ENCODE data around the gene PTPRT. TPM values are rescaled to one million over a fixed set of nuclear protein-coding genes. Genes with fewer than 3 reads are reported as not detected.

The PTPRT gene
- total RNA-seq, 1 experiment from 2014 or later: not detected

DNA sequence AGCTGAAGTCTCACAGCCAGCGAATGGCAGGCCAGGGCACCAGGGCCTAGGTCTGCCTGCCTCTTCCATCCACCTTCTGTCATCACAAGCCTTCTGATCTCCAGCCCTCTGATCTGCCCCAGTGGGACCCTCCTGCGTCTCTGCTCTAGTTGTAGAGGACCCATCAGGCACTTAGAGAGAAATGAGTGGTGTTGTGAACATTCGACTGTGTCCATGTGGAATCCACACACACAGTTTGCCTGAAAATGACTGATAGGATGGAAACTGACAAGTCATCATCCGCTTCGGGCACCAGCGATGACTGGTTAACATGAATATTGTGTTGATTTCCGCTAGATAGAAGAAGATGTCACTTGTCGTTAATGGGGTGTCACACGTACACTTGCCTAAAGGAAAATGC, 221.0 kb downstream of the PTPRT start:
- Histone ChIP-seq H3K36me3 (ENCODE audit: control insufficient read depth, insufficient read depth, low read length) (no peaks in the 10 kb centered on the region; the same call in 1 of the 2 replicates), H3K4me1 (ENCODE audit: control insufficient read depth, insufficient read depth, low read length) (no peaks in the 10 kb centered on the region), H3K27me3 (ENCODE audit: control insufficient read depth, insufficient read depth, low read length) (peaks cover 2% of the 10 kb centered on the region; the same call in 1 of the 2 replicates), H3K4me3 (ENCODE audit: low read depth in 2 of 2, low read length in 2 of 2) (no peak overlapping the region), H3K9me3 (ENCODE audit: control insufficient read depth, insufficient read depth, low read depth, low read length) (no peaks in the 10 kb centered on the region), H3K27ac (ENCODE audit: low read length) (no peak overlapping the region)
- POLR2A ChIA-PET: no interaction called here
- BruUV-seq (replicated peaks): no TSS peak
- CTCF ChIA-PET: no interaction called here
- no peak for ATAC-seq
- in situ Hi-C loops (cut with HindIII; ENCODE audit: low pct_unique_long_range_greater_than_20kb, low sequenced_read_pairs): no loop called here
- no peak for DNase-seq (ENCODE audit: low read depth, low spot score)
- TF ChIP-seq, protein P1, sequence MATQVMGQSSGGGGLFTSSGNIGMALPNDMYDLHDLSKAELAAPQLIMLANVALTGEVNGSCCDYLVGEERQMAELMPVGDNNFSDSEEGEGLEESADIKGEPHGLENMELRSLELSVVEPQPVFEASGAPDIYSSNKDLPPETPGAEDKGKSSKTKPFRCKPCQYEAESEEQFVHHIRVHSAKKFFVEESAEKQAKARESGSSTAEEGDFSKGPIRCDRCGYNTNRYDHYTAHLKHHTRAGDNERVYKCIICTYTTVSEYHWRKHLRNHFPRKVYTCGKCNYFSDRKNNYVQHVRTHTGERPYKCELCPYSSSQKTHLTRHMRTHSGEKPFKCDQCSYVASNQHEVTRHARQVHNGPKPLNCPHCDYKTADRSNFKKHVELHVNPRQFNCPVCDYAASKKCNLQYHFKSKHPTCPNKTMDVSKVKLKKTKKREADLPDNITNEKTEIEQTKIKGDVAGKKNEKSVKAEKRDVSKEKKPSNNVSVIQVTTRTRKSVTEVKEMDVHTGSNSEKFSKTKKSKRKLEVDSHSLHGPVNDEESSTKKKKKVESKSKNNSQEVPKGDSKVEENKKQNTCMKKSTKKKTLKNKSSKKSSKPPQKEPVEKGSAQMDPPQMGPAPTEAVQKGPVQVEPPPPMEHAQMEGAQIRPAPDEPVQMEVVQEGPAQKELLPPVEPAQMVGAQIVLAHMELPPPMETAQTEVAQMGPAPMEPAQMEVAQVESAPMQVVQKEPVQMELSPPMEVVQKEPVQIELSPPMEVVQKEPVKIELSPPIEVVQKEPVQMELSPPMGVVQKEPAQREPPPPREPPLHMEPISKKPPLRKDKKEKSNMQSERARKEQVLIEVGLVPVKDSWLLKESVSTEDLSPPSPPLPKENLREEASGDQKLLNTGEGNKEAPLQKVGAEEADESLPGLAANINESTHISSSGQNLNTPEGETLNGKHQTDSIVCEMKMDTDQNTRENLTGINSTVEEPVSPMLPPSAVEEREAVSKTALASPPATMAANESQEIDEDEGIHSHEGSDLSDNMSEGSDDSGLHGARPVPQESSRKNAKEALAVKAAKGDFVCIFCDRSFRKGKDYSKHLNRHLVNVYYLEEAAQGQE (IDR thresholded peaks at IDR 0.05; ENCODE audit: insufficient read depth in 1 of 2, low read depth in 2 of 2, low read length in 1 of 2): no peak
- no peak for TF ChIP-seq TCF7L2 (IDR thresholded peaks at IDR 0.05; ENCODE audit: low read depth, low read length)
- no peak for TF ChIP-seq POLR2AphosphoS5 (IDR thresholded peaks at IDR 0.05; ENCODE audit: low read depth, low read length)
- TF ChIP-seq, protein P2, sequence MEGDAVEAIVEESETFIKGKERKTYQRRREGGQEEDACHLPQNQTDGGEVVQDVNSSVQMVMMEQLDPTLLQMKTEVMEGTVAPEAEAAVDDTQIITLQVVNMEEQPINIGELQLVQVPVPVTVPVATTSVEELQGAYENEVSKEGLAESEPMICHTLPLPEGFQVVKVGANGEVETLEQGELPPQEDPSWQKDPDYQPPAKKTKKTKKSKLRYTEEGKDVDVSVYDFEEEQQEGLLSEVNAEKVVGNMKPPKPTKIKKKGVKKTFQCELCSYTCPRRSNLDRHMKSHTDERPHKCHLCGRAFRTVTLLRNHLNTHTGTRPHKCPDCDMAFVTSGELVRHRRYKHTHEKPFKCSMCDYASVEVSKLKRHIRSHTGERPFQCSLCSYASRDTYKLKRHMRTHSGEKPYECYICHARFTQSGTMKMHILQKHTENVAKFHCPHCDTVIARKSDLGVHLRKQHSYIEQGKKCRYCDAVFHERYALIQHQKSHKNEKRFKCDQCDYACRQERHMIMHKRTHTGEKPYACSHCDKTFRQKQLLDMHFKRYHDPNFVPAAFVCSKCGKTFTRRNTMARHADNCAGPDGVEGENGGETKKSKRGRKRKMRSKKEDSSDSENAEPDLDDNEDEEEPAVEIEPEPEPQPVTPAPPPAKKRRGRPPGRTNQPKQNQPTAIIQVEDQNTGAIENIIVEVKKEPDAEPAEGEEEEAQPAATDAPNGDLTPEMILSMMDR (IDR thresholded peaks at IDR 0.05): no peak
- TF ChIP-seq SIN3A (IDR thresholded peaks at IDR 0.05; ENCODE audit: borderline replicate concordance, insufficient read depth, low read depth, low read length): no peak
- intact Hi-C loops (cut with micrococcal nuclease; ENCODE audit: unreplicated experiment): no loop called here

GRCh38 chr20:42963796-42964195, 225.9 kb downstream of the PTPRT start:
- Histone ChIP-seq H3K27ac (ENCODE audit: low read length) (no peak overlapping the region), H3K36me3 (ENCODE audit: control insufficient read depth, insufficient read depth, low read length) (no peaks in the 10 kb centered on the region; the same call in 1 of the 2 replicates), H3K9me3 (ENCODE audit: control insufficient read depth, insufficient read depth, low read depth, low read length) (no peaks in the 10 kb centered on the region), H3K4me3 (ENCODE audit: low read depth in 2 of 2, low read length in 2 of 2) (no peak overlapping the region), H3K4me1 (ENCODE audit: control insufficient read depth, insufficient read depth, low read length) (no peaks in the 10 kb centered on the region), H3K27me3 (ENCODE audit: control insufficient read depth, insufficient read depth, low read length) (peaks cover 2% of the 10 kb centered on the region; the same call in 1 of the 2 replicates)
- intact Hi-C loops (cut with micrococcal nuclease; ENCODE audit: unreplicated experiment): no loop called here
- ATAC-seq (no peak), DNase-seq (ENCODE audit: low read depth, low spot score) (no peak)
- POLR2A ChIA-PET: no interaction called here
- CTCF ChIA-PET: no interaction called here
- BruUV-seq (replicated peaks): no TSS peak
- in situ Hi-C loops (cut with HindIII; ENCODE audit: low pct_unique_long_range_greater_than_20kb, low sequenced_read_pairs): no loop called here
- TF ChIP-seq, protein P1 (IDR thresholded peaks at IDR 0.05; ENCODE audit: insufficient read depth in 1 of 2, low read depth in 2 of 2, low read length in 1 of 2): no peak
- TF ChIP-seq TCF7L2 (IDR thresholded peaks at IDR 0.05; ENCODE audit: low read depth, low read length) (no peak), SIN3A (IDR thresholded peaks at IDR 0.05; ENCODE audit: borderline replicate concordance, insufficient read depth, low read depth, low read length) (no peak), POLR2AphosphoS5 (IDR thresholded peaks at IDR 0.05; ENCODE audit: low read depth, low read length) (no peak)
- TF ChIP-seq, protein P2 (IDR thresholded peaks at IDR 0.05): no peak

Measured in Panc1 (cell line).